HG02938 (cell line): ENCODE results near the gene HOXA6.

Source experiments
- ATAC-seq: cut with Tn5 transposase; IDR thresholded peaks from one replicate; pipeline ENCODE4 v1.9.1; 2021; ENCODE audit warnings: mild to moderate bottlenecking, moderate library complexity; ENCODE audit not compliant: unreplicated experiment

The HOXA6 gene

DNA sequence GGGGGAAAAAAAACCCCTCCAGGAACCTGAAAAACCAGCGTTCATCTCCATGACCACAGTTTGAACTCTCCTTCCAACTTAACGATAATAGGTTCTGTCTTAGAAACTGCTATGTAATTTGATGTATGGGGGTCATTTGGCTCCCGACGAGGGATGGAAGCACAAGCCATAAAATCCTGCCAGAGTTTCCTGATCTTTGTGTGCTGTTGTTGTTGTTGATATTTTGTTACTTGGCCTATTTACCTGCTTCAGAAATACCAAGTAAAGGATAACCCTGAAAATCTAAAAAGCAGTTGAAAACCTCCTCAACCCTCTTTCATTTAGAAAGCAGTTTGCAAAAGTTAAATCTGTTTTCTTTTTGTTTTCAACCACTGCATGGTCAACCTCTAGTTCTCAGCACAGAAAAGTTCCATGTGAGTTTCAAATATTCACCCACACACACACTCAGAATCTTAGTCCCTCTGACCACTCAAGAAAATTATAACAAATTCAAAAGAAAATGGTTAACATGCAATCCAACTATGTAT lies 35.8 kb downstream of the HOXA6 start:
- no peak for ATAC-seq

DNA sequence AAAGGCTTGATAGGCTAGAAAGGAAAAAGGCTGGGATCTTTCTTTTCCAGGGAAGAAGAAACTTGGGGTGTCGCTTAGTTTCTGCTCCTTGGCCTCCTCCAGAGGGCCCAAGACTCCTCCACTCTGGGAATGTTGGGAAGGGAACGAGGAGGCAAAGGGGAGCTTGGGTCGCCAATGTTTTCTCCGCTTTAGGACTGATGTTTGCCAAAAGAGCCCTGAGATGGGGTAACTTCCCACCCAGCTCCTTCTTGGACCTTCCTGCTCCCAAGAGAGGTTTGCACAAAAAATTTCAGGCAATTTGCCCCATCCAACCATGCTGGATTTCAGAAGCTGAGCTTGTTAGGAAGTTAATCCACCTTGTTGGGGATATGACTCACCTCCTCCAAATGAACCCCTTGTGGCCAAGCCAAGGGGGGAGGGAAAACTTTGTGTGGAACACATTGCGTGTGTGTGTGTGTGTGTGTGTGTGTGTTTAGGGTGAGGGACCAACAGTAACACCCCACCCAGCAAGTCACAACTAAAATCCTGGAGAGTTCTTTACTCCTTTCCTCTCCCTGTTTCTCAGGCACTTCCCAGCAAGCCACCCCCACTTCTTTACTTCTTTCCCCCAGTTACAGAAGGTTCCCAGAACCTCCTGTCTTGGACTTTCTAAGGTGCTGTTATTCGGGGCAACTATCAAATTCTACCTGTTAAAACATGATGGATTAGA lies 36.4 kb downstream of the HOXA6 start:
- no peak for ATAC-seq

DNA sequence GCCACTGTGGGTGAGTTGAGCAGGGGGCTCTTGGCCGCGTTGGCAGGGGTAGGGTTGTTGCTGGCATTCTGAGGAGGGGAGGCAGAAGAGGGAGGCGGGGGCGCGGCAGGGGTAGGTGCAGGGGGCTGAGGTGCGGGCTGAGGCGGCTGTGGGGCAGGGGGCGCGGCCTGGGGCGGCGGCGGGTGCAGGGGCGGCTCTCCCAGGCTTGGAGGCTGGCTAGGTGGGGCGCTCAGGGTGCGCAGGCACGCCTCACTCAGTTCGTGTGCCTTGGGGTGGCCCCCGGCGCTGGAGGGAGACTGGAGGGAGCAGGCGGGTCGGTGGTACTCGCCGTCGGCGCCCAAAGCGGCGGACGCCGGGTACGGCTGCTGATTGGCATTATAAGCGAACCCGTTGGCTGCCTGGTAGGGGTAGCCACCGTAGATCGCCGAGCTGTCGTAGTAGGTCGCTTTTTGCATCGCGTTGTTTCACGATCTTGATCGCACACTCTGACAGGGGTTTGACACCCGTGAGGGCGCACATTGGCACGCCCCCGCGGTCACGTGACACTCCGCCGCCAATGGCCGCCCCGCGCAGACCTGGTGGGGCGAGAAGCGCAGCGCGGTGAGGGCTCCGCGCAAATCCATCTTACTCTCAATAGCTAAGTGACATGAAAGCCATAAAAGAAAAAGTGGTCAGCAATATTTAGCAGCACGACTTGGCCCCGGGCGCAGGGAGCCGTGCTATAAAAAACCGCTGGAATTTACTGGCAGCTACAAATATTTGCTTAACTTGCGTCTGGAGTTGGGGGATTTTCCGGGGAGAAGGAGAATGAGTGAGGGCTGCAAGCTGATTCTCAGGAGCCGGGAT lies 37.2 kb downstream of the HOXA6 start:
- ATAC-seq, result no peak

DNA sequence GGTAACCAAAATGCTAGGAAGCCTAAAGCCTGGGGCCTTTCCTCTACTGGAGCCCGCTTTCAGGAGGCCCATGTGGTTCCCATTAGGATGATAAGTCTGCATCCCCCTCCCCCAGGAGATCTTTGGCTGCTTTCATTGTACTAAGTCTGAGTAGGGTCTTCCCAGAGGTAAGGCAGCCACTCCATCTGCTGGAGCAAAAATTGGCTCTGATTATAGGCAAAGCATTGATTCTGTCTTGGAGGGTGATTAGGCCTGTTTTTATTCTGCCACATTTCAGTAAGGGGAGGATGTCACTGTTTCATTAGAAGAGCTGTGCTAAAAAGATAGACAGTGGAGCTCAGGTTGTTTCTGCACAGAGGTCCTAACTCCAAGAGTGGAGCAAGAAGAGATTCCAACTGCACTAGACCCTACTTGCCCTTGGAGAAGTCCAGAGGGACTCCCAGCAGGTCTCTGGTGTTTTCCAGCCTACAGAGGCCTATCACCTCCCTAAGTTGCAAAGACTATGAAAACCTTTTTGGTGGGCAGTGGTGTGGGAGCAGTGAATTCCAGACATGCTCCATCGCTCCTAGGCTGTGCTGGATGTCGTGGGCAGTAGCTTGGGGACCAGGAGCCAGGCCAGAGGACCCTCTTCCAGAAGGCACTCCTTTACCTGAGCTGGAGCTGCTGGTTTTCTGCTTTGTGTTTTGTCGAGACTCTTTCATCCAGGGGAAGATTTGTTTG lies 37.9 kb downstream of the HOXA6 start:
- ATAC-seq, result no peak

DNA sequence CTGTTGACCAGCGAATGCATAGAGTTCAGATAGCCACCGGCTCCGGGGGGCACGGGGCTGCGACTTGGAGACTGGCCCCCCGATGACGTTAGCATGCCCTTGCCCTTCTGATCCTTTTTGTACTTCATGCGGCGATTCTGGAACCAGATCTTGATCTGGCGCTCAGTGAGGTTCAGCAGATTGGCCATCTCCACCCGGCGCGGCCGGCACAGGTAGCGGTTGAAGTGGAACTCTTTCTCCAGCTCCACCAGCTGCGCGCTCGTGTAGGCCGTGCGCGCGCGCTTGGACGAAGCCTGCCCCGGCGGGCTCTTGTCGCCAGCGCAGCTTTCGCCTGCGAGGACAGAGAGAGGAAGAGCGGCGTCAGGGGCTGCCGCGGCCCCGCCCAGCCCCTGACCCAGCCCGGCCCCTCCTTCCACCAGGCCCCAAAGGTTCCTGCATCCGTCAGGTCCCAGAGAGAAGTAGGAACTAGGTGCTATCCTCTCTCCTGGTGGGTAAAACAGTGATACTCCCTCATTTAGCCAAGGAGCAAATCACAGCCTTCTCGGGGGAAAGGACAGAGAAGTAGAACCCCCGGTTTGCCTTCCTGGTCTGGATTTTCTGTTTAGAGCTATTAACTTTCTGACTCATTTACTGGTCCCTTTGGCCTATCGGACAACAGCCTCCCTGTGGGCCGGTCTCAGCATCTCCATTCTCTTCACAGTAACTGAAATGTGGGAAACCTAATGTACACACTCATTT lies 39.0 kb downstream of the HOXA6 start:
- ATAC-seq, result no peak

DNA sequence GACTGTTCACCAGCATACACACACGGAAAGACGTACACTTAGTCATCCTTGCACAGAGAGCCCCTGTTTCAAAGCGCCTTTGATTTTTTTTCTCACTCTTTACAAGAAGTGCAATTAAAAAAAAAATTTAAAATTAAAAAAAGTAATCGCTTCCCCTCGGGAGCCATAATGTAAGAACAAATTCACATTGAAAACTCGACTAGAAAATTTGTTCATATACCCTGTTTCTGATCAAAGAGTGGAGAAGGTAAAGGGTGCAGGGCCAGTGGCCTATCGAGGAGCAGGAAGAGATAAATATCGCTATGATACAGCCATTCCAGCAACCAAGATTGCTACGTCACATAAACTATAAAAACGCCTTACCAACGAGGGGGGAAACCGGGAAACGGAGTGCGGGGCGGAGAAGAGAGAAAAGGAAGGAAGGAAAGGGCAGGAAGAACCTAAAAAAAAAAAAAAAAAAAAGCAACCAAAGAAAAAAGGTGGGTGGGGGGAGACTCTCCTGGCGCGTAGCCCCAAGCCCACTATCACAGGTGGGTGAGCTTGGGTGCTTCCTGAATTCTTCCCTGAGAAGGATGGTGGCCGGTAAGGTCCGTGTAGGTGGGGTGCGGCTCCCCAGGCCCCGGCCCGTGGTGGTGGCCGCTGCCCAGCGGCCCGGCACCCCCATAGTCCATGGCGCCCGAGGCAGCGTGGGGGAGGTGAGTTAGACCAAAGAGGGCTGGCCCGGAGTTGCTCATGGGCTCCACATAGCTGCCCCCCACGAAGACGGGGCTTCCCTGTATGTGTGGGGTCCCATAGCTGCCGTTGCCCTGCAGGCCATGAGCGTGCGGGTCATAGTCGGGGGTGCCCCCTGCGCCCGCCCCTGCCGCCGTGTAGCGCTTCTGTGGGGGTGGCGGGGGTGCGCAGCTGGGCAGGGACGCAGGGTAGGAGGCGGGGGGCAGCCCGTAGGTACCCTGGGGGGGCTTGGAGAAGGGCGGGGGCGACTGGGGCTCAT lies 39.9 kb downstream of the HOXA6 start:
- no peak for ATAC-seq

DNA sequence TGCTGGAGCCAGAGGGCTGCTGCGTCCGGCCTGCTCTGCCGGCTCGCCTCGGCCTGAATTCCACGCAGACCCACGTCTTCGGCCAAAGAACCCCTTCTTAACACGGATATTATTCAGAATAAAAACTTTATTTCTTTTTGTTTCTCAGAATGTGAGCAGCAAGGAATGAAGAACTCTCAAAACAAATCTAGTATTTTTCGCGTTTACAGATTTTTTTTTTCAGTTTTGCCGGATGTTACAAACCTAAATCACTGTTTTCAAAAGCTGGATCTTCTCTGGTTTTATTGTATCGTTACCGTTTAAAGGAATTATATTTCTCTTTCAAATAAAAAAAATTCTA lies 40.7 kb downstream of the HOXA6 start:
- ATAC-seq, result no peak

DNA sequence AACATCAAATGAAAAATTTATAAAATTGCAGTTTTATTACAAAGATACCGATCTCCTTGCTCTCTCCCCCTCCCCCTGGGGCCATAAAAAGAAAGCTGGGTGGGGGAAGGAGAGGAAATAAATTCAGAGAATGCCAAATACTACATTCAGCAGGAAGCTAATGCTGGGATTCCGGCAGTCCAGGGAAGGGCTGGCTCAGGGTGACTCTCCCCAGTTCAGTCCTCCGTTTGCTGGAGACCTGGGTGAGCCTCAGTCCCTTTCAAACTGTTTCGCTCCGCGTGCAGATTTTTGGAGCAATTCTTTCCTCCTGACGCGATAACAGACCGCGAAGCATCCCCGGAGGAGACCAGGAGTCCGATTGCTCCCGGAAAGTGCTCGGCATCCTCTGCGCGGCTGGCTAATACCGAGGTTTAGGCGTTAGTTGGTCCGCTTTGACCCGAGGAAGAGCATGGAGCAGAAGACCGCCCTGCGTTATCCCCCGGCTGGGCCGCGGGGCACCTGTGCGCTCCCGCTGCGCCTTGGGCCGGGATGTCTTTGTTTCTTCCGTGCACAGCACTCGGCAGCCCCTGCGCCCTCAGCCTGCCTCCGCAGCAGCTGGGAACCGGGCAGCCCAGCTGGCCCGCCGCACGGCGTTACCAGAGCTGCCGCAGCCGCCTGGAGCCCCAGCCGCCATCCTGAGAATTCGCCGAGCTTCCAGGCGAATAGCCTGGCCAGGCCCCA lies 41.2 kb downstream of the HOXA6 start:
- no peak for ATAC-seq

DNA sequence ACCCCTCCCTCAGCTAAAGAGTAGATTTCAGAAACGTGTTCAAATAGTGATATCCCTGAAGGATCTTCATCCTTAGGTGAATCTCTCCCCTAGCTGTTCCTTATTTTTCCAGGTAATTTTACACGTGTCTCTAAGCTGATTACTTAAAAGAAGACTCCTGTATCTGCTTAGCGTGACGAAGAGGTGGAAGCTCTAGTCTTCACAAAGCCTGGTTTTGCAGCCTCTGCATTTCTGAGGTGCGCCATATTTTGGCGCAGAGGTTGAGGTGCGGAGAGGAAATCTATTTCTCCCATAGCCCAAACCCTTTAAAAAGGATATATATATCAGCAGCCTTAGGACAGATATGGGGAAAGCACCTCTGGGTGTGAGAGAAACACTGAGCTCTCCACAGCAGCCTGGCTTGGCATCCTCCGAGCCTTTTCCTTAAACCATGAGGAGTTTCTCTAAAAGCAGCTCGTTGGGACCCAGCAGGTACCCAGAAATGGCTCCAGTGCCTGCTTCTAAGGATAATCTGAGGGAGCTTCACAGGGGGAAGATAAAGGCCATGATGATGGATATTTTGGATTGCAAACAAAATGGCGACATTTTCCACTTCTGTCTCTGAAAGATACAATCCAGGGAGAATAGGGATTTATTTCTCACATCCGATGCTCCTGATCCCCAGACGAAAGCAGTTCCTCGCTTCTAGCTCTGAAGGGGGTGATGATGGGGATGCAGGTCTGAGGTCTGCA lies 42.1 kb downstream of the HOXA6 start:
- ATAC-seq, result no peak

DNA sequence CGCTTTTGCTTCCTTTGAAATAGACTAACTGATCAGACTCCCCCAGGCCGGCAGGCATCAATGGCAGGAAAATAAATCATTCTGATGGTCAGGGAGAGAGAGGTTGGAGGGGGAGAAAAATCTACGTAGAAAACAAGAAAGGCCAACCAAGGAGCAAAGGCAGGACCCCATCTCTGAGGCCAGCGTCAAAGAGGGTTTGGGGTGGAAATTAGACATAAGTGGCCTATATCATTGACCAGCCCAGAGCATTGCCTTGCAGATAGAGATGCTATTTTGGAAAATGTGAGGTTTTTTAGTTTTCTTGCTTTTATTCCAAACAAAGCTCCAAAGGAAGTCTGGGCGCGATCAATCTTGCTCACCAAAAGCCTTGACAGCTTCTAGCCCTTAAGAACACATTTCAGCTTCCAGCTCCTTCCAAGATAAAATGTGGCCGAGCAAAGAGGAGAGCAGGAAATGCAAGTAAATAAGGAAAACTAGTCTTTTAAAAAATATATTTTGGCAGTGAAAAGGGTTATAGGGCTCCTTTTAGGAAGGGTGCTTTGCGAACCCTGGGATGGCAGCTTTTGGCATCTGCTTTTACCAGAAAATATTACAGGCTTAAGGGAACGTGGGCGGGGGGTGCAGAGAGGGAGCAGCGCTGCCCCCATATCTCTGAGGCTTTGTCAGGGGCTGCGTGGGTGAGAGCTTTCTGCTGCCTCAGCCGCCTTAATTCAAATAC lies 43.1 kb downstream of the HOXA6 start:
- no peak for ATAC-seq

DNA sequence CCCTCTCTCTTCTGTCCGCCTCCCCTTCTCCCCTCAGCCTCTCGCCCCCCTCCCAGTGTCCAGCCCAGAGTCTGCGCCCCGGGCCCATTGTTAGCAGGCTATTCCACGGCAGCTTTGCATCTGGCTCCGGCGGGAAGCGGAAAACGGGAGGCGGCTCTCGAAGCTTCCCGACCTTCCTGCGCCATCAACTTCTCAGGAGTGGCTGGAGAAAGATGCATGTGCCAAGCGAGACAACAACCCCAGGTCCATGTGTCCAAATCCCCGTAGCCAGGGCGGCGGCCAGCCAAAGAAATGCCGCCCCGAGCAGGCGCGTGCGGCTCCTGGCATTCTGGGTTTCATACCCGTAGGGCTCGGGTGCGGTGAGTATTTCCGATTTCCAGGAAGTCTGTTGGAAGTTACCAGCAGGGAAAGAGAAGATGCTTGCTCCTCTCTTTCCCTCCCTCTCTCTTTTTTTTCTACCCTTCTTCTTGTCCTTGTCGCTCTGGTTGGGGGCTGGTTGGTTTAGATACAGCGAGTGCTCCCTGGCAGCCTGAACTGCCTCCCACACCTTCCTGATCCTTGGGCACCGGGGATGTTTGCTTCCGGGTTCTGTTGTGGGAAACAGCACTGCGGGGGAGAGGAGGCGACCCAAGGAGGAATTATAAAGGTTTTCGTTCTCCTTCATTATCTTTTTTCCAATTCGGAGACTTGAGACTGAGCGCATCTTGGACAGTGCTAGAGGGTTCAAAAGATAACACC lies 43.9 kb downstream of the HOXA6 start:
- no peak for ATAC-seq

DNA sequence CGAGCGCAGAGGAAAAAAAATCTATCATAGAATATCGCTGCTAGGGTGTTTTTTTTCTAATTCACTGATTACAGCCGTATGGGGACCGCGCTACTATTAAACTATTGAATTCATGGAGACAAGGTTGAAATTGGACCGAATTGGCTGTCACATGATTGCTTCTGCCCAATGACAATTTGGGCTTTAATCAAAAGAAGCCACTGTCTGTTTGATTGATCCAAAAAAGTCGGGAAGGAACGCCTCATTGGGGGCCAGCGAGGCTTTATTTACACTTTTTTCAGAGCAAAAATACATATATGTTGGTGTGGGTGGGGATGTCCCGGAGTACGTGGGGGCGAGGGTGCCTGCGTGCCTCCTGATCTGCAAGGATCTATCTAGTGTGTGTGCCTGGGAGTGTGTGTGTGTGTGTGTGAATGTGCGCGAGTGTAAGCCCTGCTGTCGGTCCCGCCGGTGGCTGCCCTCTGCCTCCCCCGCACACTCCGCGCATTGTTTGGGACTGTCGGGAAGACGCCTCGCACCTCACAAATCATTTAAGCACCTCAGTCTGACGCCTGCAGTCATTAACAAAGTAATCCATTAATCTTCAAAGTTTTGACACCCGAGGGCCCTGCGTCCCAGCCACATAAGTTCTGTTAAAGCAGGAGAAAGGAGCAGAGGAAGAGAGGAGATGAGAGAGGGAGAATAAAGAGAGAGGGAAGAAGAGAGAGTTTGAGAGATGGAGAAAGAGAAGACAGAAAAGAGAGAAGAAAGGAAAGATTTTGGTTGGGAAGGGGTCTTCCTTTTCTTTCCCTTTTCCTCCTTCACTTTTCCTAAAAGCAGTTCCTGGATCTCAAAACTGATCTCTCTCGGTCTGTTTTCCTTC lies 44.8 kb downstream of the HOXA6 start, which contains the start of gene HOXA2:
Gene HOXA2, minus strand, starts transcription at position 103 of the 862 bp plus-strand sequence. CDS start 183 bp downstream, outside the sequence.
- no peak for ATAC-seq

DNA sequence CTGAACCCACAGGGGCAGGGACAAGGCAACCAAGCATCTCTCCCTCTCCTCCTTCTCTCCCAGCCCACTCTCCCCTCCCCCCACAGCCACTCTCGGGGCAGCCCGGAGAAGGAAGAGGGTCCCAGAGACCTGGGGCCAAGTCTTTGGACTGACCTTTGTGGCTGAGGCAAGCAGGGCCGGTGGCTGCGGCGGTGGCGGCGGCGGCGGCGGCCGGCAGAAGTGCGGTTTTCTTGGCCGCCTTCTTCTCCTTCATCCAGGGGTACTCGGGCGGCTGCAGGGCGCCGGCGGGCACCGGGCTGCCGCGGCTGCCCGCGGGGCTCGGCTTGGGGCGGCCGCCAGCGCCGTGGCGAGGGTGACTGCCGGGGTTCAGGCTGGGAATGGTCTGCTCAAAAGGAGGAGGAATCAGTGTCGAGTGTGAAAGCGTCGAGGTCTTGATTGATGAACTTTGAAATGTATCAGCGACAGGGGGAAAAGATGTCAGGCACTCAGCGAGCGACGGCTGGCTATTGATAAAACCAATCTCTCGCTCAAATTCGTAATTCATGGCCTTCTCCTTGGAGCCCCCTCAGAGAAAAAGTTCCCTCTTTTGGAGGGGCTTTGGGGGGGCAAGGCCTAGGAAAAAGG lies 45.5 kb downstream of the HOXA6 start:
- ATAC-seq, result no peak

DNA sequence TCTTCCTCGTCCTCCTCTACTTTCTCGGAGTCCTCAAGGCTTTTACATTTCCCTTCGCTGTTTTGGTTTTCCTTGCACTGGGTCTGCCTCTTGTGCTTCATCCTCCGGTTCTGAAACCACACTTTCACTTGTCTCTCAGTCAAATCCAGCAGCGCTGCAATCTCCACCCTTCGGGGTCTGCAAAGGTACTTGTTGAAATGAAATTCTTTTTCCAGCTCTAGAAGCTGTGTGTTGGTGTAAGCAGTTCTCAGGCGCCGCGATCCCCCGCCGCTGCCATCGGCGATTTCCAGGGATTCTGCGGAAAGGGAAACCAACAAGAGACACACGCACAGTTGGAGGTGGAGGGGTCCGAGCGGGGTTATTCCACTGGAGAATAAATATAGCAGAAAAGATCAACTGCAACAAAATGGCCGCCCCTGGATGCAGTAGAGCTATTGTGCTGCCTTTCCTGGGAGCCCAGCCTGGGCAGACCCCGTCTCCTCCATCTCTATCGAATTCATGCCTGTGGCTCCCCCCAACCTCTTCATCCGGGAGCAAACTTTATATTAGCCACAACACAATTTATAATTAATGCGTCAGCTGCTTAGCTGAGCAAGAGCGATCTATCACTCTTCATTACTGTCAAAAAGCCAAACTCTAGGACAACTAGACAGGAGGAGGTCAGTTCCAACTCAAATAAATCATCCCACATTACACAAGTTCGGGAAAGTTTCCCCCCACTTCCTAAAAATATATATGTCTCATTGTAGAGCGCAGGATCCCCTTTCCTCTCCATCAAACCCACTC lies 46.2 kb downstream of the HOXA6 start:
- no peak for ATAC-seq

DNA sequence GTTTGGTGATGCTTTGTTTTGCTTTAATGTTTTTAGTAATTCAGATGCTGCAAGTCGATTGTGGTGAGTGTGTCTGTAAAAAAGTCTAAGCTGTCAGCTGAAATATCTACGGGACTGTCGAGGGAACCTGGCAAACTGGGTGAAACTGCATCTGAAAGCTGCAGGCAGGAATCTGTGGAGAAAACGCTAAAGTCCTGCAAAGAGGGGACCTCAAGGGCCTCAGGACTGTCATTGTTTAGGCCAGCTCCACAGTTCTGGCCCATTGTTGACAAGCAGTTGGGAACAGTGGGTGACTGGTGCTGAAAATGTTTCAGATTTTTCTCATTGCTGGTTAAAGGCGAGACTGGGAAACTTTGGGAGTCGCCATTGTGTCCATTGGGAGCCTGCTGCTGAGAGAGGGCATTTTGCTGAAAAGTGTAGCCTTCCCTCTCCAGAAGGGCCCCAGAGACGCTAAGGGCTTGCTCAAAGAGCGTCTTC lies 46.8 kb downstream of the HOXA6 start:
- no peak for ATAC-seq
